Stimulated activated CD4-positive, alpha-beta T cell treated with anti-CD3 and anti-CD28 coated beads, Interleukin-12 subunit alpha, Interleukin-12 subunit beta, amount 100 ng/mL, for 24 hours (primary cell): ENCODE results near the gene JAK1.
A peak's percentile ranks its signal among the peaks of the same experiment; 100 is the strongest.
"Not testable (repeated sequence)": the region's sequence is repeated elsewhere in the genome, so short reads cannot be mapped to it uniquely, and the experiment has no call there.

ENCODE experiments used
- DNase-seq, 2 experiments: peaks; one replicate each; pipeline ENCODE4 v3.0.0-alpha.2; 2020; ENCODE audit warnings: low read depth in 2 of 2

JAK1 gene

DNA sequence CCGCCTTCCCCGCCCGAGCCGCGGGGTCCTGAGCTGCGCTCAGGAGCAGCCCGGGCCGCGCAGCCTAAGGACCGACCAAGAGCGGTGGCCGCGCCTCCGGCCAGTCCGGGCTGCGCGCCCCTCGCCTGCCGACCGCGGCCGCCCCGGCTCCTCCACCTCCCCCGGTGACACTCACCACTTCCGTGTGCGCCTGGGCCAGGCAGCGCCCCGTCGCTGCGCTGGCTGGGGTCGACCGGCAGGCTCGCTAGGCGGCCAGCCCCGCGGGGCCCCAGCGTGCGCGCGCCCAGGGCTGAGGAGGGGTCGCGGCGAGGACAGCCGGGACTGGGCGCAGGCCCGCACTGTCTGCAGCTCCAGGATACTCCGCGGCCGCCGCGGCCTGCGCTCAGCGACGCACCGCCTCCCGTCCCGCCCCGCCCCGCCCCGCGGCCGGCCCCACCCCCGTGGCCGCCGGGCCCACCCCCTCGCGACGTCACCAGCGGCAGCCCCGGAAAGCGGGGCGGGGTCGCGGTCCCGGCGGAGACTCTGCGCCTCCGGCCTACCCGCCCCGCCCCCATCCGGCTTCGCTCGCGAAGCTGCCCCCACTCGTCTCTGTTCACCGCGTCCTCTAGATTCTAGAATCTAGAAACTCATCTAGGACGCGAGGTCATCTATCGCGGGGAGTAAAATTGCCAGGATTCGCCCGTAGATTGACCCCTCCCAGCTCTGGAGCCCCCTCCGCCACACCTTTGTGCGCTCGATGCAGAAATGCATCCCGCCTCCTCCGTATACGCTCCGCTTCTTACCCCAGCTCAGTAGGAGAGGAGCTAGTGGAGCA, at the start of gene JAK1:
JAK1 (minus strand) TSS at position 392 of the 814 bp plus-strand sequence. CDS start 80,285 bp downstream, outside the sequence.
- peak; percentile 78 to 80 for DNase-seq

- DNase-seq, result no peak
Measured at GRCh38 chr1:65014321-65014720, 48.0 kb upstream of the JAK1 start.

GRCh38 chr1:65011983-65012382, 45.6 kb upstream of the JAK1 start:
- DNase-seq, result no peak

GRCh38 chr1:65009724-65010420, 43.5 kb upstream of the JAK1 start:
- no peak for DNase-seq

DNA sequence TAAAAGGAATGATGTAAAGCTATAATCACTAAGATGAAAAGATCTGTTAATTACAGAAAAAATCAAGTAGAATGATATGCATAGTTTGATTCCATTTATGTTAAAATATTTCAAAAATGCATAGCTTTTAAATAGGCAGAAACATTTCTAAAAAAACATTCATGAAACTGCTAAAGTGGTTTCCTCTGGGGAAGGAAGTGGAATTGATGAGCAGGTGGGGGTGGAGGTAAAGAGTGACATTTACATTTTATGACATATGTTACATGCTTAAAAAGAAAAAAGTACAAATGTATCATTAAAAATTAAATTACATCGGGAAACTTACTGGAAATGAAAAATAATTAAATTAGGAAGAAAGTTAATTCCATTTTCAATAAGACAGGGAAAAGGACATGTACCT, 42.8 kb upstream of the JAK1 start:
- no peak for DNase-seq

GRCh38 chr1:65006806-65007205, 40.5 kb upstream of the JAK1 start:
- DNase-seq, result no peak

- DNase-seq, result no peak
Measured at GRCh38 chr1:65003316-65003664, 36.9 kb upstream of the JAK1 start.

GRCh38 chr1:65002508-65003315, 36.4 kb upstream of the JAK1 start:
- DNase-seq, result peak; percentile 42 to 63

DNA sequence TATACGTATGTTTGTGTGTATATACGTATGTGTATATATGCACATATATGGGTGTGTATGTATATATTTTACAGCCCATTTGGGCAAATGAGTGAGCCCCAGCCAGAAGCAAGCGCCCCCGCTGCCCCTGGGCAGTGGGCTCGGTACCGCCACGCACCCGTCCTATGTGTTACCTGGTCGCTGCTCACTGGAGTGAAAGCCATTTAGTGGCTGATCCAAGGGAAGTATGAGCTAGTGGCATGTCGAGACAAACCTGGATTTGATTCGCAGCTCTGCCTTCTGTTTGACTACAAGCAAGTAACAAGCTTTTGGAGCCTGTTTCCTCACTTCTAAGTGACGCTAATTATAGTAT, 35.8 kb upstream of the JAK1 start:
- no peak for DNase-seq

GRCh38 chr1:65001231-65001792, 35.0 kb upstream of the JAK1 start:
- DNase-seq, result peak; percentile 56 to 77

DNA sequence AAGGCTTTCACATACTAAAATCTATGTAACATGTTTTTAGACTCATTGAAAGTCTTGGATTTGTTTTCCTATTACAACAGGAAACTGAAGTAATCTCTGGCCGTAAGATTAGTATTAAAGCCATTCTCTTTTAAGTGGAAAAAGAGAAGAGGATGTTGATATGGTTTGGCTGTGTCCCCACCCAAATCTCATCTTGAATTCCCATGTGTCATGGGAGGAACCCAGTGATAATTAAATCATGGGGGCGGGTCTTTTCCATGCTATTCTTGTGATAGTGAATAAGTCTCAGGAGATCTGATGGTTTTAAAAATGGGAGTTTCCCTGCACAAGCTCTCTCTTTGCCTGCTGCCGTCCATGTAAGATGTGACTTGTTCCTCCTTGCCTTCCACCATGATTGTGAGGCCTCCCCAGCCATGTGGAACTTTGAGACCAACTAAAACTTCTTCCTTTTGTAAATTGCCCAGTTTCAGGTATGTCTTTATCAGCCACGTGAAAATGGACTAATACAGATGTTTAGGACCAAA, 32.1 kb upstream of the JAK1 start:
- not testable (repeated sequence) for DNase-seq

DNA sequence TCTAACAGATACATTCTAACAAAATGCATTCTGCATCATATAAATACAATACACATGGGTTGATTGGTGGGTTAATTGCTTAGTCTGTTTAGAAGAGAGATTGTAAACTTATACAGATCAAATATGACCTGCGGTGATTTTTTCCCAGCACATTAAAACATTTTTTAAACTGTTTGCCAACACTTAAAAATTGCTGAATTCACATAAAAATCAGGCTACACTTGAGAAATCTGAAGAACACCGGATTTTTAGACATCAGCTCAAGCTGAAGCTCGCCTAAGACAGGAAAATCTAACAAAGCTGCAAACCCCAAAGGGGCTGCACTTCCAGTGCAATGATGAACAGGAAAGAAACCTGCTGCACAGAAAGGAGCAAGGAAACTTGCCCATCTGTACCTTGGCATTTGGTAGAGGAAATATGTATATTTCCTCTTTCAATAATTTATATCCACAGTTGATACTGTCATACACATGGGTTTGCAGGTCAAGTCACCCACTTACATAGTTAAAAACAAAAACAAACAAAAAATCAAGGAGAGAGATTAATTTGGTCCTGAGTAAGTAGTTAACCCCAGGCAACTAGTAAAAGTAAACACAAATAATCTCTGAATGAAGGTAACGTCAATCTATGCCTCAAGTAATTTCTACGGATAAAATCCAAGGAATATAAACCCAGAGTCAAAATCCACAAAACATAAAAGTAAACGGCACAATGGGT, 30.4 kb upstream of the JAK1 start:
- DNase-seq, result no peak

GRCh38 chr1:64995316-64995715, 29.0 kb upstream of the JAK1 start:
- no peak for DNase-seq

DNA sequence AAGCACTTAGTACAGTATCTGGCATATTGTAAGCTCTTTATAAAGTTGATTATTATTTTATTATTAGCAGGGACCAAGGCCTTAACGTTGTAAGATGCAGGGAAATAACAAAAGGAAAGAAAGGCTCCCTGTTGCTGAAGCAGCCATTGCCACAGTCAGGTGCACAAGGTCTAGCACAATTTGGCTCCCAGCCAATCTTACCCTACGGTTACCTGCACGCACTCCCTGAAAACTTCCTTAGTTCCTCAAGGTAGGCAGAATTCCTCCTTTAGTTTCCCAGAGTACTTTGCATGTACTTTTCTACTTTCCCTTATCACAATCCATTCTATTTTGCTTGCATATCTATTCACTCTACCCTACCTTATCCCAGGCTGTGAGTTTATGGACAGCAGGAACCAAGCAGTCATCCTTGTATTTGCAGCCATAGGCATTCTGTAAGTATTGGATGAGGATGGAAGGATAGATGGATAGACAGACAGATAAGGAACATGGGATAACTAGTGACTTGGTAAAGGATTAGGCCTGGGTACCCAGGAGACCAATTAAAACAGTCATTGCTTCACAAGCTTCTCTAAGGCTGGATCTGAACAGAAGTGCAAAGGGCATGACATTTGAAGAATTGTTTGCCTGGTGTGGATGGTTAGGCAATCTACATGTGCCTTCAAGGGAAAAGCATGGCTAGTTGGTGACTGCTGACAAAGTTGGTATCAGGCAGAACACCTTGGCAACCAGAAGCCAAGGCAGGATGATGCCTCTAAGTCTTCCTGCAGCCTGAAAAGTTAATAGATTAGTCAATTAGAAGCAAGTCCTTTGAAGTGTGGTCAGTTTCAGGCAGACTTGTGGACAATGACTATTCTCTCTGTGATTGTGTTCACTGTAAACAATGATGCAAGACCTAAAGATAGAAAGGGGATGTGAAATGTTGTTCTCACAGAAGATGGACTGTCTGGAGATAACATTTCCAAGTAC, 20.8 kb upstream of the JAK1 start:
- no peak for DNase-seq

GRCh38 chr1:64984737-64985136, 18.4 kb upstream of the JAK1 start:
- DNase-seq, result no peak

DNA sequence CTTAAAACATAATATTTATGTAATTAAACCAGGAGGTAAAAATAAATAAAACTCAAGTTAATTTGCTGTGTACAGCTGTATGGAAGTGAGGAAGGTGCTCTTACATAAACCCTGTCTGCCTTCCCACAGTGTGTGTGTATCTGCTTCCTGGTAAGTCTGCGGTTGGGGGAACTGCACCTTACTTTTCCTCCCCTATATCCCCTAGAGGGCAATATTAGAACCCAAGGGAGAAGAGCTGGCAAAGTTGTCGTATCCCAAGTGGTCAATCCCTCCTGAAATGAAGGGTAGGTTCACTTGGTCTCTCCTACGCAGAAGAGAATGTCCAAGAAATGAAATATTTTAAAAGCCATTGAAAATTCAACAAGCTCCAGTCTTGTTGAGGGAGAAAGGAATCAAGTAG, 17.8 kb upstream of the JAK1 start:
- no peak for DNase-seq

DNA sequence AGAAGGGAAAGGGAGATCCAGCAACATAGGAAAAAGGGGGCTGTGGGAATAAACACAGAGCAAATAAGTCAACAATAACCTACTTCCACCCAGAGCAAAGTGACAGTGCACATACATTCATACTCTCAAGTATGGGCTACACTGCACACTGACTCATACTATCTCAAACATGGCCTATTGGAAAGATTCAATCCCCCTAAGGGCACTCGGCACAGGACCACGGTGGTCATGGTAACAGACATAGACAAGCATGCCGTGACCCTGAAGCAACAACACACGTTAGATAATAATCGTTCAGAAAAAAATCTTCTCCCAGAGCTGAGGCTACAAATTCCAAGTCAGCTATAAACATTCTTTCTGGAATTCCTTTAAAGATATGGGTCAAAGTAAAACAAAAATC, 16.8 kb upstream of the JAK1 start:
- DNase-seq, result no peak

- DNase-seq, result no peak
Measured at GRCh38 chr1:64981601-64982533, 15.5 kb upstream of the JAK1 start.
